ENCODE data around the gene PIEZO2.

- no peak for TF ChIP-seq CTCF (IDR thresholded peaks at IDR 0.05)
- TF ChIP-seq EP300 (IDR thresholded peaks at IDR 0.05) = no peak
- no peak for TF ChIP-seq POLR2A (IDR thresholded peaks at IDR 0.05; ENCODE audit: low read depth)
- TF ChIP-seq POLR2AphosphoS5 (IDR thresholded peaks at IDR 0.05) = no peak
Observed at GRCh38 chr18:11165952-11166351, 16.6 kb upstream of the PIEZO2 start.
